Endothelial cell of umbilical vein (primary cell): ENCODE results near the gene RPLP1.

ENCODE experiments used
- EZH2 ChIP-seq: IDR thresholded peaks from 2 replicates; pipeline ENCODE4 v1.6.1; 2012; ENCODE audit warnings: borderline replicate concordance, low read depth, mild to moderate bottlenecking, moderate library complexity, low read length, inconsistent platforms; ENCODE audit not compliant: severe bottlenecking
- FOS ChIP-seq: IDR thresholded peaks from 2 replicates; pipeline ENCODE4 v1.6.1; 2011; ENCODE audit warnings: mild to moderate bottlenecking, low read length, moderate library complexity, borderline replicate concordance; ENCODE audit not compliant: insufficient read depth
- GATA2 ChIP-seq: IDR thresholded peaks from 2 replicates; pipeline ENCODE4 v1.7.0; 2011; ENCODE audit warnings: low read depth, mild to moderate bottlenecking, moderate library complexity, mixed read lengths, low read length; ENCODE audit not compliant: insufficient read length, insufficient read depth
- JUN ChIP-seq: IDR thresholded peaks from 2 replicates; pipeline ENCODE4 v1.6.1; 2011; ENCODE audit warnings: borderline replicate concordance, low read depth; ENCODE audit not compliant: insufficient read length, insufficient read depth
- MYC ChIP-seq: IDR thresholded peaks from one replicate; pipeline ENCODE4 v1.6.1; 2011; ENCODE audit warnings: mild to moderate bottlenecking, low read depth, low read length
- POLR2A ChIP-seq: IDR thresholded peaks from 2 replicates; pipeline ENCODE4 v1.6.1; 2012; ENCODE audit warnings: low read depth, mild to moderate bottlenecking, control low read depth, low read length
- POLR2AphosphoS5 ChIP-seq: IDR thresholded peaks from 2 replicates; pipeline ENCODE4 v1.6.1; 2012; ENCODE audit warnings: low read depth, mild to moderate bottlenecking, control low read depth, low read length, moderate library complexity; ENCODE audit not compliant: insufficient read depth
- TF ChIP-seq, protein P1 (sequence below), 2 donors: IDR thresholded peaks; 1 replicate in 1 of 2; 2 replicates in 1 of 2; pipeline ENCODE4 v1.5.1; 2011; ENCODE audit warnings: low read length in 2 of 2, mild to moderate bottlenecking in 2 of 2, moderate library complexity in 2 of 2, control low read depth in 1 of 2, inconsistent platforms in 1 of 2, low read depth in 1 of 2; ENCODE audit not compliant: insufficient read depth in 1 of 2; ENCODE audit errors: extremely low read depth in 1 of 2

DNA sequence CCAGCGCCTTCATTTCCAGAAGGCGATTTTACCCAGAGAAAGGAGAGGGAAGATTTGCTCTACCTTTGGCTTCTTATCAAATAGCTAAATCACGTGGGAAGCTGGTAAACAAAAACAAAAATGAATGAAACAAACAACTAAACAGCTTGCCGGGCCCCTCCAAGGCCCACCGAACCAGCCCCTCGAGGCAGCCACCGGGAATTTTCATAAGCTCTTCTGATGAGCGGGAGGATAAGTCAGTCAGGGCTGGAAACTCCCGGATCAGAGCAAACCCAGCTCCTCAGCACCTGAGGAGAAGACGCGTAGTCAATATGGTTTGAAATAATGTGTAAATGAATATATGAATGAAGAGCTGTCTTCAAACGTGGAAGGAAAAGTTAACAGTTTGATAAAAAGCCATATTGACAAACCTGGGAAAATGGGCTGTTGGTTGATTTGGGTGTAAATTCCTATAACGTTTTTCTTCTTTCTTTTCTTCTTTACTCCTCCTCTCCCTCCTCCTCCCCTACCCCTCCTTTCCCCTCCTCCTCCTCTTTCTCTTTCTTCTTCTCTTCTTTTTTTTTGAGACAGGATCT lies 10.7 kb downstream of the RPLP1 start:
- no peak for TF ChIP-seq POLR2AphosphoS5
- TF ChIP-seq, protein P1, sequence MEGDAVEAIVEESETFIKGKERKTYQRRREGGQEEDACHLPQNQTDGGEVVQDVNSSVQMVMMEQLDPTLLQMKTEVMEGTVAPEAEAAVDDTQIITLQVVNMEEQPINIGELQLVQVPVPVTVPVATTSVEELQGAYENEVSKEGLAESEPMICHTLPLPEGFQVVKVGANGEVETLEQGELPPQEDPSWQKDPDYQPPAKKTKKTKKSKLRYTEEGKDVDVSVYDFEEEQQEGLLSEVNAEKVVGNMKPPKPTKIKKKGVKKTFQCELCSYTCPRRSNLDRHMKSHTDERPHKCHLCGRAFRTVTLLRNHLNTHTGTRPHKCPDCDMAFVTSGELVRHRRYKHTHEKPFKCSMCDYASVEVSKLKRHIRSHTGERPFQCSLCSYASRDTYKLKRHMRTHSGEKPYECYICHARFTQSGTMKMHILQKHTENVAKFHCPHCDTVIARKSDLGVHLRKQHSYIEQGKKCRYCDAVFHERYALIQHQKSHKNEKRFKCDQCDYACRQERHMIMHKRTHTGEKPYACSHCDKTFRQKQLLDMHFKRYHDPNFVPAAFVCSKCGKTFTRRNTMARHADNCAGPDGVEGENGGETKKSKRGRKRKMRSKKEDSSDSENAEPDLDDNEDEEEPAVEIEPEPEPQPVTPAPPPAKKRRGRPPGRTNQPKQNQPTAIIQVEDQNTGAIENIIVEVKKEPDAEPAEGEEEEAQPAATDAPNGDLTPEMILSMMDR (IDR thresholded peaks at IDR 0.05; ENCODE audit: extremely low read depth in 1 of 2, insufficient read depth in 1 of 2, low read depth in 1 of 2, low read length in 2 of 2) = no peak
- TF ChIP-seq POLR2A = no peak
- TF ChIP-seq MYC = no peak
- no peak for TF ChIP-seq EZH2
- no peak for TF ChIP-seq FOS
- TF ChIP-seq JUN = no peak
- no peak for TF ChIP-seq GATA2
